ENCODE data around the gene ACAT2.
"Not testable (repeated sequence)": the region's sequence is repeated elsewhere in the genome, so short reads cannot be mapped to it uniquely, and the experiment has no call there.

The ACAT2 gene

GRCh38 chr6:159761873-159762680 lies at the start of gene ACAT2:
ACAT2 (plus strand) TSS chr6:159762045; CDS start chr6:159762088, 43 bp downstream.
- no peaks in the 10 kb centered on the region for H3K27me3 Mint-ChIP-seq (ENCODE audit: low read depth)

GRCh38 chr6:159712389-159712788 lies 49.5 kb upstream of the ACAT2 start:
- H3K4me3 Mint-ChIP-seq; H3K36me3 Mint-ChIP-seq (ENCODE audit: low read depth); H3K27ac Mint-ChIP-seq; DNase-seq (ENCODE audit: low spot score); H3K27me3 Mint-ChIP-seq (ENCODE audit: low read depth); H3K4me1 Mint-ChIP-seq (ENCODE audit: low read depth); H3K9me3 Mint-ChIP-seq: not testable (repeated sequence)

More at GRCh38 chr6:159761873-159762680, at the start of gene ACAT2:
- H3K4me1 Mint-ChIP-seq (ENCODE audit: low read depth): peaks cover 49% of the 10 kb centered on the region
- peak within 1 kb of the TSS; percentile 98 for H3K27ac Mint-ChIP-seq
- peak within 1 kb of the TSS; percentile 95 for H3K4me3 Mint-ChIP-seq
- H3K9me3 Mint-ChIP-seq: no peaks in the 10 kb centered on the region
- peak; percentile 93 for DNase-seq (ENCODE audit: low spot score)
- H3K36me3 Mint-ChIP-seq (ENCODE audit: low read depth): peaks cover 55% of the 10 kb centered on the region

GRCh38 chr6:159713984-159714383 lies 47.9 kb upstream of the ACAT2 start:
- H3K4me3 Mint-ChIP-seq: no peak overlapping the region
- H3K27me3 Mint-ChIP-seq (ENCODE audit: low read depth): peaks cover 2% of the 10 kb centered on the region
- peaks cover 7% of the 10 kb centered on the region for H3K9me3 Mint-ChIP-seq
- H3K36me3 Mint-ChIP-seq (ENCODE audit: low read depth): peaks cover 1% of the 10 kb centered on the region
- H3K27ac Mint-ChIP-seq: no peak overlapping the region
- H3K4me1 Mint-ChIP-seq (ENCODE audit: low read depth): peaks cover 9% of the 10 kb centered on the region
- DNase-seq (ENCODE audit: low spot score): no peak

- H3K27ac Mint-ChIP-seq: no peak overlapping the region
- DNase-seq (ENCODE audit: low spot score): no peak
- peaks cover under 1% of the 10 kb centered on the region for H3K27me3 Mint-ChIP-seq (ENCODE audit: low read depth)
- H3K4me3 Mint-ChIP-seq: no peak overlapping the region
- H3K9me3 Mint-ChIP-seq: peaks cover 5% of the 10 kb centered on the region
- H3K36me3 Mint-ChIP-seq (ENCODE audit: low read depth): peaks cover 1% of the 10 kb centered on the region
- H3K4me1 Mint-ChIP-seq (ENCODE audit: low read depth): peaks cover 9% of the 10 kb centered on the region
These were observed 47.4 kb upstream of the ACAT2 start for GRCh38 chr6:159714404-159714803.

- H3K27ac Mint-ChIP-seq: no peak overlapping the region
- H3K9me3 Mint-ChIP-seq: no peaks in the 10 kb centered on the region
- no peak for DNase-seq (ENCODE audit: low spot score)
- H3K36me3 Mint-ChIP-seq (ENCODE audit: low read depth): peaks cover 1% of the 10 kb centered on the region
- peaks cover 9% of the 10 kb centered on the region for H3K4me1 Mint-ChIP-seq (ENCODE audit: low read depth)
- H3K27me3 Mint-ChIP-seq (ENCODE audit: low read depth): no peaks in the 10 kb centered on the region
- H3K4me3 Mint-ChIP-seq: no peak overlapping the region
These were observed 46.7 kb upstream of the ACAT2 start for GRCh38 chr6:159715166-159715565.

GRCh38 chr6:159715605-159716004 lies 46.2 kb upstream of the ACAT2 start:
- H3K9me3 Mint-ChIP-seq: no peaks in the 10 kb centered on the region
- H3K36me3 Mint-ChIP-seq (ENCODE audit: low read depth): peaks cover 1% of the 10 kb centered on the region

GRCh38 chr6:159716247-159717096 lies 45.4 kb upstream of the ACAT2 start:
- peaks cover 1% of the 10 kb centered on the region for H3K36me3 Mint-ChIP-seq (ENCODE audit: low read depth)
- H3K27me3 Mint-ChIP-seq (ENCODE audit: low read depth): no peaks in the 10 kb centered on the region
- no peak overlapping the region for H3K4me3 Mint-ChIP-seq
- no peaks in the 10 kb centered on the region for H3K9me3 Mint-ChIP-seq
- H3K27ac Mint-ChIP-seq: no peak overlapping the region
- peaks cover 9% of the 10 kb centered on the region for H3K4me1 Mint-ChIP-seq (ENCODE audit: low read depth)
- no peak for DNase-seq (ENCODE audit: low spot score)

More at GRCh38 chr6:159715605-159716004, 46.2 kb upstream of the ACAT2 start:
- no peaks in the 10 kb centered on the region for H3K27me3 Mint-ChIP-seq (ENCODE audit: low read depth)
- H3K4me1 Mint-ChIP-seq (ENCODE audit: low read depth): peaks cover 9% of the 10 kb centered on the region
- DNase-seq (ENCODE audit: low spot score): no peak
- no peak overlapping the region for H3K27ac Mint-ChIP-seq
- no peak overlapping the region for H3K4me3 Mint-ChIP-seq

- Mint-ChIP-seq H3K9me3 (peaks cover 11% of the 10 kb centered on the region), H3K36me3 (ENCODE audit: low read depth) (peaks cover 17% of the 10 kb centered on the region), H3K4me3 (no peak overlapping the region), H3K27ac (no peak overlapping the region), H3K4me1 (ENCODE audit: low read depth) (peaks cover 10% of the 10 kb centered on the region), H3K27me3 (ENCODE audit: low read depth) (no peaks in the 10 kb centered on the region)
- no peak for DNase-seq (ENCODE audit: low spot score)
These were observed 43.2 kb upstream of the ACAT2 start for GRCh38 chr6:159718634-159719033.

- peaks cover 10% of the 10 kb centered on the region for H3K4me1 Mint-ChIP-seq (ENCODE audit: low read depth)
- peaks cover 11% of the 10 kb centered on the region for H3K9me3 Mint-ChIP-seq
- H3K27me3 Mint-ChIP-seq (ENCODE audit: low read depth): no peaks in the 10 kb centered on the region
- H3K27ac Mint-ChIP-seq: no peak overlapping the region
- DNase-seq (ENCODE audit: low spot score): no peak
- H3K4me3 Mint-ChIP-seq: no peak overlapping the region
- peaks cover 23% of the 10 kb centered on the region for H3K36me3 Mint-ChIP-seq (ENCODE audit: low read depth)
These were observed 42.6 kb upstream of the ACAT2 start for GRCh38 chr6:159719287-159719686.

- H3K36me3 Mint-ChIP-seq (ENCODE audit: low read depth): peaks cover 23% of the 10 kb centered on the region
- no peak for DNase-seq (ENCODE audit: low spot score)
These were observed 41.1 kb upstream of the ACAT2 start for GRCh38 chr6:159720708-159721107.

GRCh38 chr6:159721981-159722380 lies 39.9 kb upstream of the ACAT2 start:
- not testable (repeated sequence) for H3K27ac Mint-ChIP-seq; H3K27me3 Mint-ChIP-seq (ENCODE audit: low read depth); H3K4me3 Mint-ChIP-seq; DNase-seq (ENCODE audit: low spot score)
- Mint-ChIP-seq H3K4me1 (ENCODE audit: low read depth) (peaks cover 19% of the 10 kb centered on the region), H3K36me3 (ENCODE audit: low read depth) (peaks cover 28% of the 10 kb centered on the region), H3K9me3 (peaks cover 11% of the 10 kb centered on the region)

More at GRCh38 chr6:159720708-159721107, 41.1 kb upstream of the ACAT2 start:
- Mint-ChIP-seq H3K9me3 (peaks cover 11% of the 10 kb centered on the region), H3K27ac (no peak overlapping the region), H3K27me3 (ENCODE audit: low read depth) (no peaks in the 10 kb centered on the region), H3K4me3 (no peak overlapping the region), H3K4me1 (ENCODE audit: low read depth) (peaks cover 11% of the 10 kb centered on the region)

- no peaks in the 10 kb centered on the region for H3K27me3 Mint-ChIP-seq (ENCODE audit: low read depth)
- peaks cover 11% of the 10 kb centered on the region for H3K9me3 Mint-ChIP-seq
- H3K36me3 Mint-ChIP-seq (ENCODE audit: low read depth): peaks cover 28% of the 10 kb centered on the region
- H3K4me3 Mint-ChIP-seq: no peak overlapping the region
- H3K27ac Mint-ChIP-seq: no peak overlapping the region
- no peak for DNase-seq (ENCODE audit: low spot score)
- H3K4me1 Mint-ChIP-seq (ENCODE audit: low read depth): peaks cover 19% of the 10 kb centered on the region
These were observed 39.2 kb upstream of the ACAT2 start for GRCh38 chr6:159722655-159723054.

- H3K4me1 Mint-ChIP-seq (ENCODE audit: low read depth): peaks cover 19% of the 10 kb centered on the region
- peaks cover 11% of the 10 kb centered on the region for H3K9me3 Mint-ChIP-seq
- H3K27me3 Mint-ChIP-seq (ENCODE audit: low read depth): no peaks in the 10 kb centered on the region
- peak overlapping the region; percentile 46 for H3K27ac Mint-ChIP-seq
- DNase-seq (ENCODE audit: low spot score): no peak
- peaks cover 29% of the 10 kb centered on the region for H3K36me3 Mint-ChIP-seq (ENCODE audit: low read depth)
- no peak overlapping the region for H3K4me3 Mint-ChIP-seq
These were observed 38.6 kb upstream of the ACAT2 start for GRCh38 chr6:159723259-159723658.

- DNase-seq (ENCODE audit: low spot score): no peak
- Mint-ChIP-seq H3K27me3 (ENCODE audit: low read depth) (no peaks in the 10 kb centered on the region), H3K4me3 (peak overlapping the region; percentile 9), H3K4me1 (ENCODE audit: low read depth) (peaks cover 24% of the 10 kb centered on the region), H3K9me3 (peaks cover 11% of the 10 kb centered on the region), H3K27ac (no peak overlapping the region), H3K36me3 (ENCODE audit: low read depth) (peaks cover 43% of the 10 kb centered on the region)
These were observed 37.1 kb upstream of the ACAT2 start for GRCh38 chr6:159724778-159725177.
